ENCODE results near the gene FAM78A.
"Not testable (repeated sequence)": the region's sequence is repeated elsewhere in the genome, so short reads cannot be mapped to it uniquely, and the experiment has no call there.

Gene FAM78A

GRCh38 chr9:131217331-131218031 lies 58.8 kb downstream of the FAM78A start:
- Histone ChIP-seq H3K27ac (ENCODE audit: low read length) (no peak overlapping the region), H4K20me1 (ENCODE audit: insufficient read depth, low read length) (0 out of 2 replicates have a peak, but pooled peaks cover 2% of the 10 kb centered on the region), H3K79me2 (ENCODE audit: low read length) (no peaks in the 10 kb centered on the region), H3K27me3 (ENCODE audit: low read depth, low read length) (no peaks in the 10 kb centered on the region), H3K4me3 (ENCODE audit: low read length) (no peak overlapping the region), H3K4me2 (ENCODE audit: low read length) (no peak overlapping the region), H3K9ac (ENCODE audit: low read length) (no peak overlapping the region), H3K36me3 (replicated peaks; ENCODE audit: low read depth, low read length) (peaks cover 12% of the 10 kb centered on the region), H3K4me1 (ENCODE audit: low read length) (no peaks in the 10 kb centered on the region), H3K9me3 (ENCODE audit: insufficient read depth, low read length) (no peaks in the 10 kb centered on the region), H2AFZ (ENCODE audit: low read depth, low read length) (no peak overlapping the region)
- TF ChIP-seq CTCF (IDR thresholded peaks at IDR 0.05; ENCODE audit: low read depth, low read length): no peak
- TF ChIP-seq EZH2phosphoT487 (IDR thresholded peaks at IDR 0.05; ENCODE audit: low read depth): no peak

GRCh38 chr9:131216806-131217205 lies 59.5 kb downstream of the FAM78A start:
- H3K4me1 ChIP-seq (ENCODE audit: low read length): no peaks in the 10 kb centered on the region
- H3K36me3 ChIP-seq (replicated peaks; ENCODE audit: low read depth, low read length): peaks cover 12% of the 10 kb centered on the region
- TF ChIP-seq CTCF (IDR thresholded peaks at IDR 0.05; ENCODE audit: low read depth, low read length): no peak
- H3K79me2 ChIP-seq (ENCODE audit: low read length): no peaks in the 10 kb centered on the region
- no peak overlapping the region for H3K9ac ChIP-seq (ENCODE audit: low read length)
- no peak overlapping the region for H3K4me3 ChIP-seq (ENCODE audit: low read length)
- H3K9me3 ChIP-seq (ENCODE audit: insufficient read depth, low read length): no peaks in the 10 kb centered on the region
- H4K20me1 ChIP-seq (ENCODE audit: insufficient read depth, low read length): 0 out of 2 replicates have a peak, but pooled peaks cover 2% of the 10 kb centered on the region
- H3K4me2 ChIP-seq (ENCODE audit: low read length): no peak overlapping the region
- no peak overlapping the region for H2AFZ ChIP-seq (ENCODE audit: low read depth, low read length)
- no peaks in the 10 kb centered on the region for H3K27me3 ChIP-seq (ENCODE audit: low read depth, low read length)
- H3K27ac ChIP-seq (ENCODE audit: low read length): no peak overlapping the region

GRCh38 chr9:131214876-131215275 lies 61.4 kb downstream of the FAM78A start:
- Histone ChIP-seq H3K4me1 (ENCODE audit: low read length) (peaks cover 3% of the 10 kb centered on the region; the same call in 1 of the 2 replicates), H3K9me3 (ENCODE audit: insufficient read depth, low read length) (no peaks in the 10 kb centered on the region), H3K27me3 (ENCODE audit: low read depth, low read length) (no peaks in the 10 kb centered on the region), H3K79me2 (ENCODE audit: low read length) (no peaks in the 10 kb centered on the region), H2AFZ (ENCODE audit: low read depth, low read length) (no peak overlapping the region), H4K20me1 (ENCODE audit: insufficient read depth, low read length) (0 out of 2 replicates have a peak, but pooled peaks cover 2% of the 10 kb centered on the region), H3K36me3 (replicated peaks; ENCODE audit: low read depth, low read length) (peaks cover 15% of the 10 kb centered on the region), H3K4me3 (ENCODE audit: low read length) (no peak overlapping the region), H3K27ac (ENCODE audit: low read length) (no peak overlapping the region), H3K4me2 (ENCODE audit: low read length) (no peak overlapping the region), H3K9ac (ENCODE audit: low read length) (no peak overlapping the region)
- TF ChIP-seq EZH2phosphoT487 (IDR thresholded peaks at IDR 0.05; ENCODE audit: low read depth) (no peak), CTCF (IDR thresholded peaks at IDR 0.05; ENCODE audit: low read depth, low read length) (no peak)

- H3K36me3 ChIP-seq (replicated peaks; ENCODE audit: low read depth, low read length): peaks cover 15% of the 10 kb centered on the region
- H3K79me2 ChIP-seq (ENCODE audit: low read length): no peaks in the 10 kb centered on the region
- no peak overlapping the region for H3K4me2 ChIP-seq (ENCODE audit: low read length)
These were observed 61.9 kb downstream of the FAM78A start for GRCh38 chr9:131214286-131214856.

GRCh38 chr9:131211920-131212319 lies 64.4 kb downstream of the FAM78A start:
- not testable (repeated sequence) for H3K79me2 ChIP-seq (ENCODE audit: low read length); H3K27ac ChIP-seq (ENCODE audit: low read length); H3K9me3 ChIP-seq (ENCODE audit: insufficient read depth, low read length); H3K4me2 ChIP-seq (ENCODE audit: low read length); H3K27me3 ChIP-seq (ENCODE audit: low read depth, low read length); H4K20me1 ChIP-seq (ENCODE audit: insufficient read depth, low read length); H3K4me1 ChIP-seq (ENCODE audit: low read length); H2AFZ ChIP-seq (ENCODE audit: low read depth, low read length); H3K4me3 ChIP-seq (ENCODE audit: low read length); H3K9ac ChIP-seq (ENCODE audit: low read length)
- peaks cover 24% of the 10 kb centered on the region for H3K36me3 ChIP-seq (replicated peaks; ENCODE audit: low read depth, low read length)

More at GRCh38 chr9:131214286-131214856, 61.9 kb downstream of the FAM78A start:
- TF ChIP-seq EZH2phosphoT487 (IDR thresholded peaks at IDR 0.05; ENCODE audit: low read depth) (no peak), CTCF (IDR thresholded peaks at IDR 0.05; ENCODE audit: low read depth, low read length) (no peak)
- Histone ChIP-seq H3K27ac (ENCODE audit: low read length) (no peak overlapping the region), H3K27me3 (ENCODE audit: low read depth, low read length) (no peaks in the 10 kb centered on the region), H3K9ac (ENCODE audit: low read length) (no peak overlapping the region), H2AFZ (ENCODE audit: low read depth, low read length) (no peak overlapping the region), H3K9me3 (ENCODE audit: insufficient read depth, low read length) (no peaks in the 10 kb centered on the region), H3K4me3 (ENCODE audit: low read length) (no peak overlapping the region), H4K20me1 (ENCODE audit: insufficient read depth, low read length) (0 out of 2 replicates have a peak, but pooled peaks cover 2% of the 10 kb centered on the region), H3K4me1 (ENCODE audit: low read length) (peaks cover 3% of the 10 kb centered on the region; the same call in 1 of the 2 replicates)

Data from OCI-LY3 (cell line).